DOHH2 (cell line): Measurements from ENCODE around the gene CAMTA1.

Experiments used
- H3F3A ChIP-seq: fragments of 200-600 bp; sonication (generic), shearing (Covaris generic); 2 replicates; pipeline ENCODE4 v1.6.0; 2016; ENCODE audit warnings: antibody characterized with exemption, mild to moderate bottlenecking; ENCODE audit not compliant: control insufficient read depth, insufficient read depth
- H3K27ac ChIP-seq: fragments of 200-600 bp; sonication (generic); 2 replicates; pipeline ENCODE4 v1.5.1; 2014; ENCODE audit warnings: low read depth, mild to moderate bottlenecking, low read length, moderate library complexity
- H3K27me3 ChIP-seq: fragments of 200-600 bp; sonication (generic); 2 replicates; pipeline ENCODE4 v1.6.1; 2014; ENCODE audit warnings: mild to moderate bottlenecking, low read length, mixed read lengths; ENCODE audit not compliant: control insufficient read depth
- H3K36me3 ChIP-seq: fragments of 200-600 bp; sonication (generic); 2 replicates; pipeline ENCODE4 v1.6.1; 2014; ENCODE audit warnings: mild to moderate bottlenecking, low read length, moderate library complexity, mixed read lengths; ENCODE audit not compliant: control insufficient read depth
- H3K4me1 ChIP-seq: fragments of 200-600 bp; sonication (generic); 2 replicates; pipeline ENCODE4 v1.6.1; 2014; ENCODE audit warnings: mild to moderate bottlenecking, low read length, mixed read lengths; ENCODE audit not compliant: control insufficient read depth
- H3K4me2 ChIP-seq: fragments of 200-600 bp; sonication (generic); 2 replicates; pipeline ENCODE4 v1.6.0; 2014; ENCODE audit warnings: mild to moderate bottlenecking, low read length, moderate library complexity
- H3K4me3 ChIP-seq: fragments of 200-600 bp; sonication (generic); 2 replicates; pipeline ENCODE4 v1.5.1; 2014; ENCODE audit warnings: mild to moderate bottlenecking, low read length, mixed read lengths
- H3K79me2 ChIP-seq: fragments of 200-600 bp; sonication (generic); 2 replicates; pipeline ENCODE4 v1.6.1; 2014; ENCODE audit warnings: mild to moderate bottlenecking, low read length, mixed read lengths; ENCODE audit not compliant: control insufficient read depth
- H3K9me2 ChIP-seq: fragments of 200-600 bp; sonication (generic); replicated peaks from 2 replicates; pipeline ENCODE4 v1.6.1; 2014; ENCODE audit warnings: mild to moderate bottlenecking, low read length, mixed read lengths; ENCODE audit not compliant: control insufficient read depth
- H3K9me3 ChIP-seq: fragments of 200-600 bp; sonication (generic); 2 replicates; pipeline ENCODE4 v1.6.1; 2014; ENCODE audit warnings: antibody characterized with exemption, low read length, mixed read lengths; ENCODE audit not compliant: control insufficient read depth, insufficient read depth
- H4K20me1 ChIP-seq: fragments of 200-600 bp; sonication (generic); 2 replicates; pipeline ENCODE4 v1.6.0; 2014; ENCODE audit warnings: low read depth, mild to moderate bottlenecking, antibody characterized with exemption, low read length, moderate library complexity; ENCODE audit not compliant: control insufficient read depth, insufficient read depth
- CTCF ChIP-seq: fragments of 200-600 bp; sonication (generic); IDR thresholded peaks from one replicate; pipeline ENCODE4 v1.5.1; 2014; ENCODE audit warnings: antibody characterized with exemption, mild to moderate bottlenecking, low read depth, low read length; ENCODE audit not compliant: poor library complexity, severe bottlenecking
- EZH2phosphoT487 ChIP-seq: fragments of 200-600 bp; sonication (generic); IDR thresholded peaks from 2 replicates; pipeline ENCODE4 v1.6.1; 2017; ENCODE audit warnings: borderline replicate concordance, mild to moderate bottlenecking, antibody characterized with exemption, low read length, moderate library complexity, mixed read lengths

CAMTA1 gene

GRCh38 chr1:6823793-6824192, 38.5 kb downstream of the CAMTA1 start:
- Histone ChIP-seq H3K9me2 (no peaks in the 10 kb centered on the region), H3K79me2 (peaks cover 44% of the 10 kb centered on the region), H3K4me2 (no peak overlapping the region)

GRCh38 chr1:6824665-6825368, 39.6 kb downstream of the CAMTA1 start:
- Histone ChIP-seq H3K9me2 (no peaks in the 10 kb centered on the region), H3F3A (no peaks in the 10 kb centered on the region; the same call in 1 of the 2 replicates), H3K4me1 (peaks cover 22% of the 10 kb centered on the region), H4K20me1 (no peaks in the 10 kb centered on the region), H3K4me3 (no peak overlapping the region), H3K9me3 (no peaks in the 10 kb centered on the region), H3K27ac (no peak overlapping the region), H3K27me3 (no peaks in the 10 kb centered on the region), H3K36me3 (peaks cover 19% of the 10 kb centered on the region), H3K79me2 (peaks cover 41% of the 10 kb centered on the region), H3K4me2 (no peak overlapping the region)
- TF ChIP-seq CTCF (no peak), EZH2phosphoT487 (no peak)

More at GRCh38 chr1:6823793-6824192, 38.5 kb downstream of the CAMTA1 start:
- TF ChIP-seq CTCF (no peak), EZH2phosphoT487 (no peak)
- no peak overlapping the region for H3K4me3 ChIP-seq
- no peaks in the 10 kb centered on the region for H4K20me1 ChIP-seq
- peaks cover 26% of the 10 kb centered on the region for H3K4me1 ChIP-seq
- no peaks in the 10 kb centered on the region for H3K9me3 ChIP-seq
- H3K27me3 ChIP-seq: no peaks in the 10 kb centered on the region
- no peaks in the 10 kb centered on the region; the same call in 1 of the 2 replicates for H3F3A ChIP-seq
- H3K36me3 ChIP-seq: peaks cover 13% of the 10 kb centered on the region
- no peak overlapping the region for H3K27ac ChIP-seq

- H3K4me2 ChIP-seq: no peak overlapping the region
- H3K27me3 ChIP-seq: no peaks in the 10 kb centered on the region
- no peak overlapping the region for H3K4me3 ChIP-seq
- no peaks in the 10 kb centered on the region for H4K20me1 ChIP-seq
- no peaks in the 10 kb centered on the region for H3K9me2 ChIP-seq
- H3K9me3 ChIP-seq: no peaks in the 10 kb centered on the region
- H3K36me3 ChIP-seq: peaks cover 16% of the 10 kb centered on the region
- no peak for TF ChIP-seq CTCF
- no peak for TF ChIP-seq EZH2phosphoT487
- no peak overlapping the region for H3K27ac ChIP-seq
- H3K79me2 ChIP-seq: peaks cover 31% of the 10 kb centered on the region
- peaks cover 12% of the 10 kb centered on the region for H3K4me1 ChIP-seq
- no peaks in the 10 kb centered on the region; the same call in 1 of the 2 replicates for H3F3A ChIP-seq
These were observed 40.6 kb downstream of the CAMTA1 start for GRCh38 chr1:6825828-6826227.
